Activated CD4-positive, alpha-beta T cell treated with anti-CD3 and anti-CD28 coated beads, Interleukin-2, amount 10 ng/mL, durations not matched to agents 24 days and 14 days (primary cell): ENCODE results near the gene INSR. TPM values are rescaled to one million over a fixed set of nuclear protein-coding genes. Genes with fewer than 3 reads are reported as not detected.

Source experiments
- DNase-seq: peaks from one replicate; pipeline ENCODE4 v3.0.0; 2022
- H3K27ac Mint-ChIP-seq: one replicate; pipeline ENCODE4 v1.8.0; 2022; ENCODE audit warnings: mild to moderate bottlenecking, mixed read lengths
- H3K27me3 Mint-ChIP-seq: one replicate; pipeline ENCODE4 v1.8.0; 2022; ENCODE audit warnings: mixed read lengths
- H3K36me3 Mint-ChIP-seq: one replicate; pipeline ENCODE4 v1.8.0; 2022; ENCODE audit warnings: low read depth, mild to moderate bottlenecking, mixed read lengths
- H3K4me1 Mint-ChIP-seq: one replicate; pipeline ENCODE4 v1.8.0; 2021; ENCODE audit warnings: mixed read lengths
- H3K4me3 Mint-ChIP-seq: one replicate; pipeline ENCODE4 v1.8.0; 2022; ENCODE audit warnings: mild to moderate bottlenecking, moderate library complexity, mixed read lengths
- H3K9me3 Mint-ChIP-seq: one replicate; pipeline ENCODE4 v1.8.0; 2021; ENCODE audit warnings: mixed read lengths
- intact Hi-C: fragments of 100-400 bp; cut with micrococcal nuclease; formaldehyde crosslinking; loops from one replicate; pipeline ENCODE4 v1.15.1; 2023
- total RNA-seq: library from RNA; stranded (reverse); gene quantifications from 2 replicates; pipeline ENCODE4 v1.2.3, GENCODE V29; 2022

The INSR gene
- total RNA-seq, 1 donor from 2014 or later: 1.9 TPM

DNA sequence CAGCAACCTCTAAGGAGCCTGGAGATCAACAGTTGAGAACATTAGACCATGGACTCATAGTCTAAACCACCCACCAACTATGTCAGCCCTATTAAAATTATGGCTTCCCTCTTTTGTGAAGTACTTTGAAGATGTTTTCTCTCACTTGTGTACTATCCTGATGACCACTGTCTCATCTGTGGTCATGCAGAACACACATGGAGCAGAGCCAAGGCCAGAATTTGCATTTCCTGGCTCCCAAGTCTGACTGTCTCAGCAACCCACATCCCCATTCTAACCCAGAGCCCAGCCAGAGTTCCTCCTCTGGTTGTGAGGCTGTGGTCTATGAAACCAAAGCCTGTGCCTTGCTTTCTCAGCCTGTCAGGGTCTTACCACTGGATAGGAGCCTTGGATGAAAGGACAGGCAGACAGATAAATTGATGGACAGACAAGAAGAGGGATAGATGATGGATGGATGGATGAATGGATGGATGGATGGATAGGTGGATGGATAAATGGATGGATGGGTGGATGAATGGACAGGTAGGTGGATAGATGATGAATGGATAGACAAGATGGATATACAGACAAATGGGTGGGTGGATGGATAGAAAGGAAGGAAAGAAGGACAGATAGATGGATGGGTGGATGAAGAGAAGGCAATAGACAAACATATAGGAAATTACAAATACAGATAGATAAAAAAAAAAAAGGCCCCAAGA is 189.3 kb downstream of the INSR start:
- Mint-ChIP-seq H3K4me1 (peaks cover 9% of the 10 kb centered on the region), H3K4me3 (no peak overlapping the region), H3K36me3 (no peaks in the 10 kb centered on the region), H3K27ac (no peak overlapping the region), H3K27me3 (no peaks in the 10 kb centered on the region), H3K9me3 (no peaks in the 10 kb centered on the region)
- intact Hi-C loops: loop anchor here (5.0 kb wide), 1 partner anchor 222 kb away; no protein-coding TSS in a partner anchor
- no peak for DNase-seq

- intact Hi-C loops: loop anchor here (1.0 to 5.0 kb wide), 3 partner anchors 226 to 279 kb away; no protein-coding TSS in a partner anchor
- H3K27me3 Mint-ChIP-seq: peaks cover 3% of the 10 kb centered on the region
- H3K36me3 Mint-ChIP-seq: peaks cover 5% of the 10 kb centered on the region
- H3K4me1 Mint-ChIP-seq: peaks cover 24% of the 10 kb centered on the region
- H3K4me3 Mint-ChIP-seq: peak overlapping the region; percentile 39
- no peak for DNase-seq
- H3K27ac Mint-ChIP-seq: no peak overlapping the region
- peaks cover 14% of the 10 kb centered on the region for H3K9me3 Mint-ChIP-seq
Measured at GRCh38 chr19:7101498-7102253, 192.5 kb downstream of the INSR start.

DNA sequence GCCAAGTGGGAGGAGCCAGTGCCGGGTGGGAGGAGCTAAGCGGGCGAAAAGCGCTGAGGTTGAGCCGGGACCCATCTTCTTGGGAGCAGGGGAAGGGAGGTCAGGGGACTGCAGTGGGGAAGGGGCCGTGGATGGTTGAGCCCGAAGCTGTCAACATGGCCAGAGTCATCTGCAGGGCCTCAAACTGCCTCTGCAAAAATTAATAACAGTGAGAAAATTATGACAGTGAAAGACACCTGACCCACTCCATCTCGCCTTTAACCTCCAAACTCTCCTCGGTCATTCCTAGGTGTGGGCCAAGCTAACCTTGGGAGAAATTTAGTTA is 194.7 kb downstream of the INSR start:
- Mint-ChIP-seq H3K4me1 (peaks cover 24% of the 10 kb centered on the region), H3K4me3 (peak overlapping the region; percentile 92), H3K36me3 (peaks cover 15% of the 10 kb centered on the region), H3K27me3 (peaks cover 3% of the 10 kb centered on the region), H3K9me3 (peaks cover 21% of the 10 kb centered on the region), H3K27ac (peak overlapping the region; percentile 92)
- intact Hi-C loops: no loop called here
- DNase-seq: no peak

DNA sequence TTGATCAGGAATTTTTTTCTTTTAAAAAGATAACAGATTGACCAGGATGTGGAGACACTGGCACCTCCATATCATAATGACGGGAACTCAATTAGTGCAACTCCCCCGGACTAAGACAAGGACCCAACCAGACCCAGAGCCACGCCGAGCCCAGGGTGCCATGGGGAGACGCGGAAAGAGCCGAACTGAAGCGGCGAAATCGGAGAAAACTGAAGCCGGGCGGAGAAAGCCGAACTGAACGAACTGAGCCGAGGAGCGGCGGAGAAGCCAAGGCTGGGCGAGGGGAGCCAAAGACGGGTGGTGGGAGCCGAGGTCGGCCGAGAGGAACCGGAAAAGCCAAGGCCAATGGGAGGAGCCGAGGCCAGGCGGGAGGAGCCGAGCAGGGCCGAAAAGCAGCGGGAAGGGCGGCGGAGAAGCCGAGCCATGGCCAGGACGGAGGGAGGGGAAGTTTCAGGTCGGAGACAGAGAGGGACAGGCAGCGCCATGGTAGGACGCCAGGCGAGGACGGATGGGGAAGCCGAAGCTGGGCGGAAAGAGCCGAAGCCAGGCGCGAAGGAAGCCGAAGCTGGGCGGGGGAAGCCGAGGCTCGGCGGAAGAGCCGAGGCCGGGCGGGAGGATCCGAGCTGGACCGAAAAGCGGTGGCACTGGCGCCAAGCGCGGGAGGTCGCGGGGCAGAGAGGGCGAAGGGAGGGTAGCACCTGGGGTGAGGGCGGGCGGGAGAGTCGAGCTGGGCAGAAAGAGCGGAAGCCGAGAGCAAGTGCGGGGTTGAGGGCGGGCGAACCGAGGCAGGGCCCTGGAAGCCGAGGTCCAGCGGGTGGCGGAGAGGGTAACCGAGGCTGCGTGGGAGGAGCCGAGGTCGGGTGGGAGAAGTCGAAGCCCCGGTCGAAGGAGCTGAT is 195.3 kb downstream of the INSR start:
- Mint-ChIP-seq H3K4me1 (peaks cover 24% of the 10 kb centered on the region), H3K36me3 (peaks cover 15% of the 10 kb centered on the region), H3K27me3 (peaks cover 3% of the 10 kb centered on the region), H3K9me3 (peaks cover 21% of the 10 kb centered on the region), H3K27ac (peak overlapping the region; percentile 92), H3K4me3 (peak overlapping the region; percentile 92)
- peak; percentile 96 for DNase-seq
- intact Hi-C loops: no loop called here

GRCh38 chr19:7098096-7098495 is 196.1 kb downstream of the INSR start:
- H3K27me3 Mint-ChIP-seq: peaks cover 3% of the 10 kb centered on the region
- peak overlapping the region; percentile 92 for H3K4me3 Mint-ChIP-seq
- peaks cover 21% of the 10 kb centered on the region for H3K9me3 Mint-ChIP-seq
- H3K36me3 Mint-ChIP-seq: peaks cover 15% of the 10 kb centered on the region
- peak overlapping the region; percentile 92 for H3K27ac Mint-ChIP-seq
- intact Hi-C loops: no loop called here
- no peak for DNase-seq
- peaks cover 24% of the 10 kb centered on the region for H3K4me1 Mint-ChIP-seq

DNA sequence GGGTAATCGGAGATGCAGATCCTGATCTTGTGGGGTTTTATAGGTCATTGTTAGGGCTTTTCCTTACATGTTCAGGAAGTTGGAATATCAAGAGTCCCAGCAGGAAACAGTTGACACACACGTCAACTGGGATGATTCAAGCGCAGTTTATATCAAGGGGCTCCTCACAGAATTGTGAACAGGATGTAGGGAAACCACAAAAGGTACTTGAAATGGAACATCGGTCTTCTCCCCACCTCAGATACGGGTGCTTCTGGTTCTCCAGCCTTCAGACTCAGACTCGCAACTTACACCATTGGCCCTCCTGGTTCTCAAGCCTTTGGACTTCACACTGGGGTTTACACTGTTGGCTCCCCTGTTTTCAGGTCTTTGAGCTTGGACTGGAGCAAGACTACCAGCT is 205.2 kb downstream of the INSR start:
- H3K36me3 Mint-ChIP-seq: peaks cover 28% of the 10 kb centered on the region
- H3K4me3 Mint-ChIP-seq: no peak overlapping the region
- no peak for DNase-seq
- intact Hi-C loops: no loop called here
- H3K27ac Mint-ChIP-seq: no peak overlapping the region
- H3K4me1 Mint-ChIP-seq: no peaks in the 10 kb centered on the region
- no peaks in the 10 kb centered on the region for H3K27me3 Mint-ChIP-seq
- peaks cover 14% of the 10 kb centered on the region for H3K9me3 Mint-ChIP-seq

- no peak overlapping the region for H3K4me3 Mint-ChIP-seq
- intact Hi-C loops: no loop called here
- H3K9me3 Mint-ChIP-seq: peaks cover 25% of the 10 kb centered on the region
- no peak overlapping the region for H3K27ac Mint-ChIP-seq
- H3K4me1 Mint-ChIP-seq: no peaks in the 10 kb centered on the region
- no peak for DNase-seq
- H3K36me3 Mint-ChIP-seq: peaks cover 81% of the 10 kb centered on the region
- H3K27me3 Mint-ChIP-seq: no peaks in the 10 kb centered on the region
Measured at GRCh38 chr19:7083076-7083956, 210.9 kb downstream of the INSR start.

GRCh38 chr19:7078008-7078407 is 216.2 kb downstream of the INSR start:
- H3K9me3 Mint-ChIP-seq: peaks cover 39% of the 10 kb centered on the region

GRCh38 chr19:7076151-7076550 is 218.1 kb downstream of the INSR start:
- H3K36me3 Mint-ChIP-seq: peaks cover 93% of the 10 kb centered on the region
- H3K27me3 Mint-ChIP-seq: no peaks in the 10 kb centered on the region
- H3K4me3 Mint-ChIP-seq: no peak overlapping the region
- peaks cover 6% of the 10 kb centered on the region for H3K4me1 Mint-ChIP-seq
- H3K27ac Mint-ChIP-seq: no peak overlapping the region
- intact Hi-C loops: no loop called here
- H3K9me3 Mint-ChIP-seq: peaks cover 37% of the 10 kb centered on the region
- peak; percentile 25 for DNase-seq

More at GRCh38 chr19:7078008-7078407, 216.2 kb downstream of the INSR start:
- Mint-ChIP-seq H3K4me1 (peaks cover 2% of the 10 kb centered on the region), H3K27me3 (no peaks in the 10 kb centered on the region), H3K27ac (no peak overlapping the region), H3K36me3 (peaks cover 98% of the 10 kb centered on the region), H3K4me3 (no peak overlapping the region)
- DNase-seq: peak; percentile 46
- intact Hi-C loops: no loop called here

DNA sequence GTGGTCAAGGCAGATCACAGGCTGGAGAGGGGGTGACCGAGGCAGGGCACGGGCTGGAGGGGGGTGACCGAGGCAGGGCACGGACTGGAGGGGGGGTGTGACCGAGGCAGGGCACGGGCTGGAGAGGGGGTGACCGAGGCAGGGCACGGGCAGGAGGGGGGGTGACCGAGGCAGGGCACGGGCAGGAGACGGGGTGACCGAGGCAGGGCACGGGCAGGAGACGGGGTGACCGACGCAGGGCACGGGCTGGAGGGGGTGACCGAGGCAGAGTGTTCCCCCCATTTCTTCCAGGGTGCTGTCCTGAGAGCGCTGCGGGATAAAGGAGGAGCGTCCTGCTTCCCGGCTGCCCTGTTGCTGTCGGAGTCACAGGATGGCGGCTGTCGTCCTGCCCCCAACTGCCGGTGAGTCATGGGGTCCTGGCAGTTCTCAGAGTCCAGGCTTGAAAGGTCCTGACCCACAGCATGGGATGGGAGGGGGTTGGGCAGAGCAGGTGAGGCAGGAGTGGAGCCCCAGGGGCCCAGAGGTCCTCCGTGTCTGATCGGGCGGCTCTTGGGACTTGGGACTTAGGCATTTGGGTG is 219.4 kb downstream of the INSR start:
- peaks cover 6% of the 10 kb centered on the region for H3K4me1 Mint-ChIP-seq
- no peak overlapping the region for H3K27ac Mint-ChIP-seq
- H3K27me3 Mint-ChIP-seq: no peaks in the 10 kb centered on the region
- intact Hi-C loops: no loop called here
- no peak overlapping the region for H3K4me3 Mint-ChIP-seq
- DNase-seq: peak; percentile 41
- H3K36me3 Mint-ChIP-seq: peaks cover 88% of the 10 kb centered on the region
- peaks cover 30% of the 10 kb centered on the region for H3K9me3 Mint-ChIP-seq

- peak overlapping the region; percentile 28 for H3K4me3 Mint-ChIP-seq
- no peak overlapping the region for H3K27ac Mint-ChIP-seq
- H3K36me3 Mint-ChIP-seq: peaks cover 68% of the 10 kb centered on the region
- no peaks in the 10 kb centered on the region for H3K27me3 Mint-ChIP-seq
- H3K4me1 Mint-ChIP-seq: peaks cover 10% of the 10 kb centered on the region
- peak; percentile 50 for DNase-seq
- H3K9me3 Mint-ChIP-seq: peaks cover 21% of the 10 kb centered on the region
- intact Hi-C loops: no loop called here
Measured at GRCh38 chr19:7072541-7072940, 221.7 kb downstream of the INSR start.

DNA sequence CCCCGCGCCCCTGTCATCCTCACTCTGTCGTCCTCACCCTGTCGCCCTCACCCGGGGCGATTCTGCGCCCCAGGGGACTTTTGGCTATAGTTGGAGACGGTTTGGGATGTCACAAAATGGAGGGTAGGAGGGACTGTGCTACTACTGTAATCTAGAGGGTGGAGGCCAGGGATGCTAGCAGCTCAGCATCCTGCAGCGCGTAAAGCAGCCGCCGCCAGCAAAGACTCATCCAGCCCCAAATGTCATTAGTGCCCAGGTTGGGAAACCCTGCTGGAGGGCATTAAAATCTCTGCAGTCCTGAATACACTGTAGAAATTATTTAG is 224.3 kb downstream of the INSR start:
- Mint-ChIP-seq H3K36me3 (peaks cover 41% of the 10 kb centered on the region), H3K27ac (peak overlapping the region; percentile 77), H3K9me3 (peaks cover 9% of the 10 kb centered on the region), H3K4me1 (peaks cover 10% of the 10 kb centered on the region), H3K4me3 (peak overlapping the region; percentile 96), H3K27me3 (no peaks in the 10 kb centered on the region)
- intact Hi-C loops: no loop called here
- DNase-seq: no peak
